HG02798 (cell line): ENCODE measurements around the gene LTBP2.

Source experiments
- ATAC-seq: cut with Tn5 transposase; IDR thresholded peaks from one replicate; pipeline ENCODE4 v1.9.1; 2021; ENCODE audit warnings: mild to moderate bottlenecking; ENCODE audit not compliant: unreplicated experiment, poor library complexity

Gene LTBP2

GRCh38 chr14:74535756-74536325 is 76.2 kb downstream of the LTBP2 start:
- no peak for ATAC-seq

- no peak for ATAC-seq
Measured at GRCh38 chr14:74533576-74533975, 78.5 kb downstream of the LTBP2 start.

GRCh38 chr14:74532246-74532645 is 79.8 kb downstream of the LTBP2 start:
- ATAC-seq, result no peak

- no peak for ATAC-seq
Measured at GRCh38 chr14:74531467-74531866, 80.6 kb downstream of the LTBP2 start.

GRCh38 chr14:74531006-74531405 is 81.0 kb downstream of the LTBP2 start:
- no peak for ATAC-seq

GRCh38 chr14:74528886-74529285 is 83.2 kb downstream of the LTBP2 start:
- ATAC-seq, result no peak

- no peak for ATAC-seq
Measured at GRCh38 chr14:74528406-74528805, 83.6 kb downstream of the LTBP2 start.

- no peak for ATAC-seq
Measured at GRCh38 chr14:74527736-74528280, 84.2 kb downstream of the LTBP2 start.

- no peak for ATAC-seq
Measured at GRCh38 chr14:74526854-74527585, 85.0 kb downstream of the LTBP2 start.

GRCh38 chr14:74525361-74525851 is 86.6 kb downstream of the LTBP2 start:
- ATAC-seq, result peak; percentile 73

GRCh38 chr14:74524812-74525135 is 87.3 kb downstream of the LTBP2 start:
- no peak for ATAC-seq

- no peak for ATAC-seq
Measured at GRCh38 chr14:74524076-74524811, 87.8 kb downstream of the LTBP2 start.

- ATAC-seq, result no peak
Measured at GRCh38 chr14:74522740-74523139, 89.3 kb downstream of the LTBP2 start.

GRCh38 chr14:74521756-74522155 is 90.3 kb downstream of the LTBP2 start:
- no peak for ATAC-seq

GRCh38 chr14:74519316-74520074 is 92.5 kb downstream of the LTBP2 start:
- ATAC-seq, result no peak

GRCh38 chr14:74518221-74518620 is 93.8 kb downstream of the LTBP2 start:
- no peak for ATAC-seq

- ATAC-seq, result no peak
Measured at GRCh38 chr14:74517731-74518130, 94.3 kb downstream of the LTBP2 start.

- no peak for ATAC-seq
Measured at GRCh38 chr14:74516451-74517160, 95.4 kb downstream of the LTBP2 start.

- ATAC-seq, result no peak
Measured at GRCh38 chr14:74515891-74516412, 96.1 kb downstream of the LTBP2 start.
